ENCODE data around the gene HOXA5. TPM values are rescaled to one million over a fixed set of nuclear protein-coding genes. Genes with fewer than 3 reads are reported as not detected.

The HOXA5 gene
- total RNA-seq, 1 donor = 10.8 TPM

DNA sequence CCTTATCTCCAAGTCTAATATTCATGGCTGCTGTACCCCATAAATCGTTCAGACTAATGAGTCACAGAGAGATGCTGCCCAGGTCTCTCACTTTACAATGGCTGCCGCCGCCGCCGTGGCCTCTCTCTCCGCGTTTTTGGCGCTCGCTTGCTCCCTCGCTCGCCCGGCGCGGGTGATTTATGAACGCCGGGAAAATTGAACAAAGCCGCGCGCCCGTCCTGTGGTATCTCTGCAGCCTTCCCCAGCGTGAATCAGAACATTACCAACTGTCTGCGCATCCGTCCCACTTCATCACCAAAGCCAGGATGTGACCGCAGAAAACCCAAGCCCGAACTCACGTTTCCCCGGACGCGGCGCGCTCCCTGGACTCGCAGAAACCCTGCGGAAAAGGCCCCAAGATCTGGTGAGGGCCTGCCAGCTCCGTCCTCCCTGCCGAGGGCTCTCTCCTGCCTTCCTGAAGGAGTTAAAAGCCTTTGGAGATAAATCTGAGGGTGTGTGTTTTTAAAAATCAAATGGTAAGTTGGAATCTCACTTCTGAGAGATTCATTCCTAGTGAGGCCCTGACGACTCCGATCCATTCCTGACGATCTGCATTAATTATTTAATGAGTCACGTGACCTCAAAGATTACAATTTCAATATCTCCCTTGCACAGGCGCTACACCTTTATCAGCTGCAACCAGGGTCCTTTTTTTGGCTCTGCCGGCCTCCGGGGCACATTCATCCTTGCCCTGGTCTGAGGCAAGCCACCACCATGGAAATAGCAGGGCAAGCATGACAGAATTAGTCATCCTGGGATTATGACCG lies 19.2 kb downstream of the HOXA5 start:
- no peak overlapping the region for H3K4me3 ChIP-seq (ENCODE audit: low read depth, low read length)
- DNase-seq (ENCODE audit: low read depth) = peak; percentile 67
- TF ChIP-seq, protein P1, sequence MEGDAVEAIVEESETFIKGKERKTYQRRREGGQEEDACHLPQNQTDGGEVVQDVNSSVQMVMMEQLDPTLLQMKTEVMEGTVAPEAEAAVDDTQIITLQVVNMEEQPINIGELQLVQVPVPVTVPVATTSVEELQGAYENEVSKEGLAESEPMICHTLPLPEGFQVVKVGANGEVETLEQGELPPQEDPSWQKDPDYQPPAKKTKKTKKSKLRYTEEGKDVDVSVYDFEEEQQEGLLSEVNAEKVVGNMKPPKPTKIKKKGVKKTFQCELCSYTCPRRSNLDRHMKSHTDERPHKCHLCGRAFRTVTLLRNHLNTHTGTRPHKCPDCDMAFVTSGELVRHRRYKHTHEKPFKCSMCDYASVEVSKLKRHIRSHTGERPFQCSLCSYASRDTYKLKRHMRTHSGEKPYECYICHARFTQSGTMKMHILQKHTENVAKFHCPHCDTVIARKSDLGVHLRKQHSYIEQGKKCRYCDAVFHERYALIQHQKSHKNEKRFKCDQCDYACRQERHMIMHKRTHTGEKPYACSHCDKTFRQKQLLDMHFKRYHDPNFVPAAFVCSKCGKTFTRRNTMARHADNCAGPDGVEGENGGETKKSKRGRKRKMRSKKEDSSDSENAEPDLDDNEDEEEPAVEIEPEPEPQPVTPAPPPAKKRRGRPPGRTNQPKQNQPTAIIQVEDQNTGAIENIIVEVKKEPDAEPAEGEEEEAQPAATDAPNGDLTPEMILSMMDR (IDR thresholded peaks at IDR 0.05; ENCODE audit: insufficient read depth, low read depth, low read length) = no peak

DNA sequence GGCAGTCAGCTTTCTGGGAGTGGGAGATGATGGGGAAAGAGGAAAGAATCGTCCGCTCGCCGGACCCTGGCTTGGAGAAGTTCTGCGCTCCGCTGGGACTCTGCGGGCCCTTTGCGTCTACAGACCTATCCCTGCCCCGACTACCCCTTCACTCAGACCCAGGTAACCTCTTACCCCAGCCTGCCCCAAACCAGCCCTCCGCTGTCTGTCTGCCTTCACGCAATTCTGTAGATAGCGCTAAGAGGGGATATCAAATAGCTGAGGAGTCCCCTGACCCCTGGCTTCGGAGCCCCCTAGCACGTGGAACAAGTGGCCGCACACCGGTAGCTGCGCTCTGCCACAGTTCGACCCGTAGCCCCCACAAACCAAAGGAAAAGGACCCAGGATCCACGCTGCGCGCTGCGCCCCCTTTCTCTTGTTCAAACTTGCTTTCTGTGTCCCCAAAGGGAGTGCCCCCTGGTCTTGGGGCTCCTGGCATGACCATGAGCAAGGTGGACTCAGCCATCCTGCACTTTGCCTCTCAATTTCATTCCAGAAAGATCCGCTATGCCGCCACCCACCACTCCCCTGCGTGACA lies 19.9 kb downstream of the HOXA5 start:
- TF ChIP-seq, protein P1 (IDR thresholded peaks at IDR 0.05; ENCODE audit: insufficient read depth, low read depth, low read length) = no peak
- no peak for DNase-seq (ENCODE audit: low read depth)
- H3K4me3 ChIP-seq (ENCODE audit: low read depth, low read length) = no peak overlapping the region

GRCh38 chr7:27123007-27123476 lies 20.4 kb downstream of the HOXA5 start:
- DNase-seq (ENCODE audit: low read depth) = no peak
- H3K4me3 ChIP-seq (ENCODE audit: low read depth, low read length) = no peak overlapping the region

DNA sequence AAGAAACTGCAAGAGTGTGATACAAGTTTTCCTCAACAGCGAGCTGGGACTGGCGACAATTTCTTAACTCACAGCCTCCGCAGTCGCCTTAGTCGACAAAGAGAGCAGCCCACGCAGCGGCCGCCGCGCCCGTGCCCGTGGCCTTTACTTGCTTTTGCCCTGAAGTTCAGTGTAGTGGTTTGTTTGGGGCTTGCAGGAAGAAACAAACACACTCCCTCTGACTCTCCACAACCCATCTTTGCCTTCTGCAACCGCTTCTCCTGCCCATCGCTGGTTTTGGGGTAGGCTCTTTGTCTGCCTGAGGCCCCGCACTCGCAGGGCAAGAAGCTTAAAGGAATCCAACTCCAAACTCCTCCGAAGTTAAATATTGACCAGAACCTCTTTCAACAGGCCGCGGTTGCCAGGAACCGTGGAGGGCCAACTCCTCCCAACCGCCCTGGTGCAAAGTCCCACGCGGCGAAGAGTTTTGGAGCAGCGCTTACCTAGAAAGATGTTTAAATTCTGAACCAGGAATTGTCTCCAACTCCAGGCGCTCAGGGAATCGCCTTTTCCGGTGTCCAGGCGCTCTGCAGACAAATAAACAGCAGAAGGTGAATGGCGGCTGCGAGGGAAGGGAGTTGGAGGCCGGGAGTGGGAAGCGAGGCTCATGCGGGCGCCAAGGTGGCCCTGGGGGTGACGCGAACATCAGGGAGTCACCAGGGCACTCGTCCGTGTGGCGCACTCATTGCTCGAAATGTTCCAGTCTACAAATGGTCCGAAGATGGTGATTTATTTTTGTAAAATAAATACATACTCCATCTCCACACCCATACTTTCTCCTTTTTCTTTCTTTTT lies 21.2 kb downstream of the HOXA5 start:
- no peak overlapping the region for H3K4me3 ChIP-seq (ENCODE audit: low read depth, low read length)
- TF ChIP-seq, protein P1 (IDR thresholded peaks at IDR 0.05; ENCODE audit: insufficient read depth, low read depth, low read length) = no peak
- DNase-seq (ENCODE audit: low read depth) = no peak

More at GRCh38 chr7:27123007-27123476, 20.4 kb downstream of the HOXA5 start:
- TF ChIP-seq, protein P1 (IDR thresholded peaks at IDR 0.05; ENCODE audit: insufficient read depth, low read depth, low read length) = no peak

DNA sequence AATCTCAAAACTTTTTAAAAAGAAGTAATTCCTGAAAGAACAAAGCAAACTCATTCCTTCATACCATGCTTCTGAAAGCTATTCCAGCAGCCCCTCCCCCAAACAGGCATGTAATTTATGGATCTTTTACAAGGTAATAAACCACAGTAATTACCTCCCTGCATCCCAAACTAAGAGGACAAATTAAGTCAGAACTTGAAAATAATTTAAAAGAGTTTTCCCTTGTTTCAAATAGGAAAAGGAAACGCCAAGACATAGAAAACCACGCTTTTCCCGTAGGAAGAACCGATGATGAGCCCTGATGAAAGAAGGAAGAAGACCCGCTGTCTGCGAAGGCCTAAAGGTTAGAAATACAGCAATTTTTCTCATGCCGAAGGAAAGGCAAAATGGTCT lies 21.8 kb downstream of the HOXA5 start:
- TF ChIP-seq, protein P1 (IDR thresholded peaks at IDR 0.05; ENCODE audit: insufficient read depth, low read depth, low read length) = no peak

DNA sequence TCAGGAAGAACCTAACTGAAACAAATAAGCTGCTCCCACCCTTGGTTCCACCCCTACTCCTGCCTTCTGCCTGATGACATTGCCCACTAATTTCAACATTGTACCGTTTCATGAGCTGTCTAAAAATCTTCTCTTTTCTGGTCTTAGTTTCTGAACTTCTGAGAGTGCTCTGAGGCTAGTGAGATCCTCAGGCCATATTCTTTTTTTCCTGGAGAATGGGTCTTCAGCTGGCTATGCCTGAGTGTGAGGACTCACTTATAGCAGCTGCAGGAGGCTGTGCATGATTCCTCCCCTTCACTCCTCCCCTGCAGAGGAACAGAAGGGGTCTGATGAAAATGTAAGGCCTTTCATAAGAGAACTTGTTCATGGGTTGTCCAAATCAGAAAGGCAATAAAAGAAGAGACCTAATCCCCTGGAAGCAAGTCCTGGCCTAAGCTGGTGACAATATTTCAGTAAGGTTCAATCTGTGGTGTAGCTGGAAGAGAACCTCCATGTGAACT lies 24.0 kb downstream of the HOXA5 start:
- H3K4me3 ChIP-seq (ENCODE audit: low read depth, low read length) = no peak overlapping the region
- DNase-seq (ENCODE audit: low read depth) = no peak
- TF ChIP-seq, protein P1 (IDR thresholded peaks at IDR 0.05; ENCODE audit: insufficient read depth, low read depth, low read length) = no peak

More for the DNA sequence above, 21.8 kb downstream of the HOXA5 start:
- no peak for DNase-seq (ENCODE audit: low read depth)
- H3K4me3 ChIP-seq (ENCODE audit: low read depth, low read length) = no peak overlapping the region

Measured in fibroblast of villous mesenchyme (primary cell).